ENCODE measurements around the gene RAB40C.

Gene RAB40C

DNA sequence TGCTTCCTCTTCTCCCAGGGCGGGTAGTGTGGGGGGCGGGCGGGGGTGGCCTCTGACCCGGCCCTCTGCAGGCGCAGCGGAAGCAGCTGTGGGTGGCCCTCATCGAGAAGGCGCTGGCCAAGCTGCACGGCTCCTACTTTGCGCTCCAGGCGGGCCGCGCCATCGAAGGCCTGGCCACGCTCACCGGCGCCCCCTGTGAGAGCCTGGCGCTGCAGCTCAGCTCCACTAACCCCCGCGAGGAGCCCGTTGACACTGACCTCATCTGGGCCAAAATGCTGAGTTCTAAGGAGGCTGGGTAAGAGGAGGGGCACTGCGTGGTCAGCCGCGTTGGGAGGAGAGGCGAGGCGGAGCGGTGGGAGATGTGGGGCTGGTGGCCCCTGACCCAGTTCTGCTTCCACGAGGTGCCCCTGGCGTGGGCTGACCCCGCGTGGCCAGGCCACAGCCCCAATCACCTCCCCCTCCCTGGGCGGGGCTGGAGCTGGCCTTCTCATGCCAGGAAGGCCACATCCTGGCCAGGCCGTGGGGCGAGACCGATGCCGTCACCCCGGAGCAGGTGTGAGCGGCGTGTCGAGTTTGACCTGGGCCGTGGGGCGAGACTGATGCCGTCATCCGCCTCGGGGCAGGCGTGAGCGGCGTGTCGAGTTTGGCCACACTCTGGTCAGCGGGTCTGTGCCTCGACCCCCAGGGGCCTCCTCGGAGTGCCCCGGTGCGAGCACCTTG is 40.2 kb upstream of the RAB40C start:
- TF ChIP-seq, protein P1, sequence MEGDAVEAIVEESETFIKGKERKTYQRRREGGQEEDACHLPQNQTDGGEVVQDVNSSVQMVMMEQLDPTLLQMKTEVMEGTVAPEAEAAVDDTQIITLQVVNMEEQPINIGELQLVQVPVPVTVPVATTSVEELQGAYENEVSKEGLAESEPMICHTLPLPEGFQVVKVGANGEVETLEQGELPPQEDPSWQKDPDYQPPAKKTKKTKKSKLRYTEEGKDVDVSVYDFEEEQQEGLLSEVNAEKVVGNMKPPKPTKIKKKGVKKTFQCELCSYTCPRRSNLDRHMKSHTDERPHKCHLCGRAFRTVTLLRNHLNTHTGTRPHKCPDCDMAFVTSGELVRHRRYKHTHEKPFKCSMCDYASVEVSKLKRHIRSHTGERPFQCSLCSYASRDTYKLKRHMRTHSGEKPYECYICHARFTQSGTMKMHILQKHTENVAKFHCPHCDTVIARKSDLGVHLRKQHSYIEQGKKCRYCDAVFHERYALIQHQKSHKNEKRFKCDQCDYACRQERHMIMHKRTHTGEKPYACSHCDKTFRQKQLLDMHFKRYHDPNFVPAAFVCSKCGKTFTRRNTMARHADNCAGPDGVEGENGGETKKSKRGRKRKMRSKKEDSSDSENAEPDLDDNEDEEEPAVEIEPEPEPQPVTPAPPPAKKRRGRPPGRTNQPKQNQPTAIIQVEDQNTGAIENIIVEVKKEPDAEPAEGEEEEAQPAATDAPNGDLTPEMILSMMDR (IDR thresholded peaks at IDR 0.05; ENCODE audit: low read depth, low read length, missing control alignments), result no peak
- in situ Hi-C loops (cut with HindIII; ENCODE audit: low sequenced_read_pairs), result no loop called here
- H3K4me3 ChIP-seq (ENCODE audit: low read depth, low read length), result no peak overlapping the region
- DNase-seq (ENCODE audit: low read depth), result no peak

DNA sequence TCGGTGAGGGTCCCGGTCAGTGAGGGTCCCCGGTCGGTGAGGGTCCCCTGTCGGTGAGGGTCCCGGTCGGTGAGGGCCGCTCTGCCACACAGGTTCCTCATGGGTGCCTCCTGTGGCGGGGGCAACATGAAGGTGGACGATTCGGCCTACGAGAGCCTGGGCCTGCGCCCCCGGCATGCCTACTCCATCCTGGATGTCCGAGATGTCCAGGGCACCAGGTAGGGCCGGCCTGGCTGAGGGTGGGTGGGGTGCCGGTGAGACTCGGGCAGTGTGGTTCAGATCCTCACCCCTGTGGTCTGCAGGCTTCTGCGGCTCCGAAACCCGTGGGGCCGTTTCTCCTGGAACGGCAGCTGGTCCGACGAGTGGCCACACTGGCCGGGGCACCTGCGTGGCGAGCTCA is 38.7 kb upstream of the RAB40C start:
- in situ Hi-C loops (cut with HindIII; ENCODE audit: low sequenced_read_pairs), result no loop called here
- DNase-seq (ENCODE audit: low read depth), result no peak
- TF ChIP-seq, protein P1 (IDR thresholded peaks at IDR 0.05; ENCODE audit: low read depth, low read length, missing control alignments), result no peak
- no peak overlapping the region for H3K4me3 ChIP-seq (ENCODE audit: low read depth, low read length)

DNA sequence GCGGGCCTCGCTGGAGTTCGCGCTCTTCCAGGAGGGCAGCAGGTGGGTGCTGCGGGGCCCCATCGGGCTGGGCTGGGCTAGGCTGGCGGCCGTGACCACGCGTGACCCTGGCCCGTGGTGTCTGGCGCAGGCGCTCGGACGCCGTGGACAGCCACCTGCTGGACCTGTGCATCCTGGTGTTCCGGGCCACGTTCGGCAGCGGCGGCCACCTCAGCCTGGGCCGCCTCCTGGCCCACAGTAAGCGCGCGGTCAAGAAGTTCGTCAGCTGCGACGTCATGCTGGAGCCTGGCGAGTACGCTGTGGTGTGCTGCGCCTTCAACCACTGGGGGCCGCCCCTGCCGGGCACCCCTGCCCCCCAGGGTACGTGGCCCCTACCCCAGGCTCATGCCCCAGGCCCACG is 37.7 kb upstream of the RAB40C start:
- no peak for DNase-seq (ENCODE audit: low read depth)
- no peak overlapping the region for H3K4me3 ChIP-seq (ENCODE audit: low read depth, low read length)
- in situ Hi-C loops (cut with HindIII; ENCODE audit: low sequenced_read_pairs), result no loop called here
- TF ChIP-seq, protein P1 (IDR thresholded peaks at IDR 0.05; ENCODE audit: low read depth, low read length, missing control alignments), result no peak

DNA sequence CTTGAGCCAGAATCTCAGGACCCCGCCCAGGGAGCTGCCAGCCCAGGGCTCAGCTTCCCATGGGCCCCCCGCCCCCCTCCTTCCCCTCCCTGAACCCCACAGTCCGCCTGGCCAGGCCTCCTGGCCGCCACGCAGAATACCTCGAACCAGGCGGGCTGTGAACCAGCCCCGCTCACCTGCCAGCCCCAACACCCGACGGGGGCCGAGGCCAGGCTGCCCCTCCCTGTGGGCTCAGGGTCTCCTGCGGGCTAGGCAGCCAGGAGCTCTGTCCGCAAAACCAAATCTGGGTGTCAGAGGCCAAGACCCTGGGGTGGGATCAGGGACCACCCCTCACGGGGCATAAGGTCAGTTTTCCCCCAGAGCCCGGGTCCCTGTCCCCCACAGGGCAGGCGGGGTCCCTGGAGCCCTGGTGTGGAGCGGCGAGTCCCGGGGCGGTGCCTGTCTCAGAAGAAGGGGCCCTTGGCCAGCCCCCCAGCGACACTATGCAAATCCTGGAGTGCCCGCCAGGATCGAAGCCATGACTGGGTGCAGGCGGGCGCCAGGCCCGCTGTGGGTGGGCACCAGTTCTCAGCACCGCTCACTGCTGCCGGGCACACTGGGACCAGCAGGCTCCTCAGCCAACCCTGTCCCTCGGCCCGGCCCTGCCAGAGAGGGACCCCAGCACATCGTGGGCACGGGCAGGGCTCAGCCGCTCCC is 36.1 kb upstream of the RAB40C start:
- in situ Hi-C loops (cut with HindIII; ENCODE audit: low sequenced_read_pairs), result no loop called here
- no peak for DNase-seq (ENCODE audit: low read depth)
- TF ChIP-seq, protein P1 (IDR thresholded peaks at IDR 0.05; ENCODE audit: low read depth, low read length, missing control alignments), result no peak
- H3K4me3 ChIP-seq (ENCODE audit: low read depth, low read length), result no peak overlapping the region

DNA sequence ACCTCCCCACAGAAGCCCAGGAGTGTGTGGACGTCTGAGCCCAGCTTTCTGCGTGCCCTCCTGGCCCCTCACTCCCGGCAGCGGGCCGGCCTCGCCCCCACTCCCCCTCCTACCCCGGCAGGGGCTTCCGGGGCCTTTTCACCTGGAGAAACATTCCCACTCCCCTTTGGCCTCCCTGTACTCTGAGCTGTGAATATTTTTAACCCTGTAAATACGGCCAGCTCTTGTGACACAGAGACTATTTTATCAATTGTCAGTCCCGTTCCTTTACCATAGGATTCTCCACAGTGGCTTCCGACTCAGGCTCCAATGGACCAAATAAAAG is 35.6 kb upstream of the RAB40C start:
- no peak for DNase-seq (ENCODE audit: low read depth)
- TF ChIP-seq, protein P1 (IDR thresholded peaks at IDR 0.05; ENCODE audit: low read depth, low read length, missing control alignments), result no peak
- in situ Hi-C loops (cut with HindIII; ENCODE audit: low sequenced_read_pairs), result no loop called here
- H3K4me3 ChIP-seq (ENCODE audit: low read depth, low read length), result no peak overlapping the region

DNA sequence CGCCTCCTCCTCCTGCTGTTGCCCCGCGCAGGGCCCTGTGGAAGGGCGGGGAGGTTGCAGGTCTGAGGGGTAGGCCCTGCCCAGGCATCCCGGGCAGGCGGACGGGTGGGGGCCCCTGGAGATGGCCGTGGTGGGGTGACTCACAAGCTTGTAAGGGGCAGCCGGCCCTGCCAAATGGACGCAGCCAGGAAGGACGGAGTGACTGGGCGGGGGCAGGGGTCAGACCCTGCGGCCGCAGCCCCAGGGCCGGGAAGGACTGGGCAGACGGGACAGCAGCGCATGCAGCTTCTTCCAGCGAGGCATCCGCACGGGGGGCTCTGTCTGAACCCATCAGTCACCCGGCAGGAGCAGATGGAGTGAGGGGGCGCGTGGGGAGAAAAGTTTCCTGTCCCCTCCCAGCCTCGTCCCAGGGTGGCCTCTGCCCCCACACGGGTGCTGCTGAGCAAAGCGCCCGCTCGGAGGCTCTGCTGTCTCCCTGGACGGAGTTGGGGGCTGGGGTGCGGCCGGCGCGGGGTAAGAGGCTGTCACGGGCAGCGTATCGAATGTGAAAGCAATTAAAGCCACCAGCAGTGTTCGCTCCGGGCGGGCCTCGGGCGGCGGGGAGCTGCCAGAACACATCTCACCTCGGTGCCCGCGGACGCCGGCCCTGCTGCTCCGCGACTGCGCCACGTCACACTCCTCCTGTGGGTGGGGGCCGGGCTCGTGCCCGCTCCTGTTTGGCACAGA is 35.1 kb upstream of the RAB40C start:
- no peak for DNase-seq (ENCODE audit: low read depth)
- in situ Hi-C loops (cut with HindIII; ENCODE audit: low sequenced_read_pairs), result no loop called here
- TF ChIP-seq, protein P1 (IDR thresholded peaks at IDR 0.05; ENCODE audit: low read depth, low read length, missing control alignments), result no peak
- H3K4me3 ChIP-seq (ENCODE audit: low read depth, low read length), result no peak overlapping the region
